Keratinocyte (primary cell): ENCODE data around the gene CXCL13. TPM values are rescaled to one million over a fixed set of nuclear protein-coding genes. Genes with fewer than 3 reads are reported as not detected.

ENCODE experiments used
- DNase-seq: peaks from one replicate; pipeline ENCODE4 v3.0.0-alpha.2; 2011; ENCODE audit warnings: low read depth, missing footprints, low spot score
- FAIRE-seq: peaks from 2 replicates; lab custom pipeline; 2011; peaks lifted over from hg19 to GRCh38; lab: Jason Lieb, UNC
- H2AFZ ChIP-seq: 2 replicates; pipeline ENCODE4 v1.6.0; 2012; ENCODE audit warnings: low read length, control low read depth, inconsistent platforms; ENCODE audit not compliant: control insufficient read depth
- H3K27ac ChIP-seq: 2 replicates; pipeline ENCODE4 v1.5.1; 2011; ENCODE audit warnings: low read length; ENCODE audit not compliant: control insufficient read depth, insufficient read depth
- H3K27me3 ChIP-seq: 3 replicates; pipeline ENCODE4 v1.6.0; 2011; ENCODE audit warnings: low read length; ENCODE audit not compliant: control insufficient read depth, insufficient read depth; ENCODE audit errors: extremely low read depth
- H3K36me3 ChIP-seq, 2 experiments: 2 replicates in 1 of 2; 3 replicates in 1 of 2; pipeline ENCODE4 v1.5.1; 2011; ENCODE audit warnings: low read length in 2 of 2, mild to moderate bottlenecking in 1 of 2; ENCODE audit not compliant: control insufficient read depth in 2 of 2, insufficient read depth in 2 of 2; ENCODE audit errors: extremely low read depth in 1 of 2
- H3K4me1 ChIP-seq: 3 replicates; pipeline ENCODE4 v1.5.1; 2011; ENCODE audit warnings: low read length; ENCODE audit not compliant: control insufficient read depth, insufficient read depth; ENCODE audit errors: extremely low read depth
- H3K4me2 ChIP-seq: 3 replicates; pipeline ENCODE4 v1.6.0; 2011; ENCODE audit warnings: low read depth, low read length; ENCODE audit not compliant: control insufficient read depth, insufficient read depth; ENCODE audit errors: extremely low read depth
- H3K4me3 ChIP-seq, 3 experiments: fragments of 200-600 bp in 1 of 3; sonication (generic) in 1 of 3; 2 replicates in 2 of 3; 3 replicates in 1 of 3; pipeline ENCODE4 v1.5.1; 2011 to 2016; ENCODE audit warnings: low read length in 3 of 3, mild to moderate bottlenecking in 3 of 3, control low read depth in 2 of 3, inconsistent platforms in 1 of 3, low read depth in 1 of 3, mixed read lengths in 1 of 3, mixed run types in 1 of 3, moderate library complexity in 1 of 3; ENCODE audit not compliant: control insufficient read depth in 2 of 3, insufficient read depth in 2 of 3; ENCODE audit errors: extremely low read depth in 1 of 3
- H3K79me2 ChIP-seq: 2 replicates; pipeline ENCODE4 v1.6.0; 2012; ENCODE audit warnings: low read length; ENCODE audit not compliant: control insufficient read depth, insufficient read depth
- H3K9ac ChIP-seq: 3 replicates; pipeline ENCODE4 v1.6.0; 2011; ENCODE audit warnings: low read length; ENCODE audit not compliant: control insufficient read depth, insufficient read depth; ENCODE audit errors: extremely low read depth
- H3K9me1 ChIP-seq: 3 replicates; pipeline ENCODE4 v1.6.0; 2011; ENCODE audit warnings: low read length; ENCODE audit not compliant: control insufficient read depth, insufficient read depth; ENCODE audit errors: extremely low read depth
- H3K9me3 ChIP-seq: 2 replicates; pipeline ENCODE4 v1.5.1; 2012; ENCODE audit warnings: low read depth, low read length; ENCODE audit not compliant: control insufficient read depth
- H4K20me1 ChIP-seq: 3 replicates; pipeline ENCODE4 v1.6.0; 2011; ENCODE audit warnings: low read length; ENCODE audit not compliant: control insufficient read depth, insufficient read depth; ENCODE audit errors: extremely low read depth
- CTCF ChIP-seq, 3 experiments: IDR thresholded peaks in 1 of 3; conservative IDR thresholded peaks in 1 of 3; optimal IDR thresholded peaks in 1 of 3; 2 replicates in 2 of 3; 3 replicates in 1 of 3; pipeline versions ENCODE3 to v1.5.1; 2011; ENCODE audit warnings: low read length in 3 of 3, mild to moderate bottlenecking in 3 of 3, moderate library complexity in 2 of 3, control low read depth in 1 of 3, inconsistent platforms in 1 of 3; ENCODE audit not compliant: insufficient read depth in 2 of 3; ENCODE audit errors: extremely low read depth in 1 of 3
- EZH2 ChIP-seq: IDR thresholded peaks from one replicate; pipeline ENCODE4 v1.6.1; 2012; ENCODE audit warnings: inconsistent platforms, mild to moderate bottlenecking, low read length, moderate library complexity
- dilution Hi-C: fragments of 300-500 bp; cut with MboI; formaldehyde crosslinking; loops from one replicate; pipeline ENCODE4 v1.7.0; 2020; ENCODE audit warnings: low sequenced_read_pairs; ENCODE audit not compliant: extremely low pct_ligation_motif_present
- polyA plus RNA-seq, 5 experiments: library from polyadenylated mRNA; depleted of rRNA in 3 of 5; stranded (reverse) in 3 of 5; stranded (forward) in 1 of 5; unstranded in 1 of 5; fragments of >200 nt; gene quantifications; 1 replicate in 1 of 5; 2 replicates in 3 of 5; 3 replicates in 1 of 5; pipeline versions ENCODE4 v1.2.1 to v1.2.3, GENCODE V29; 2011 to 2012; ENCODE audit warnings: missing spikeins in 2 of 5, low read depth in 1 of 5, low replicate concordance in 1 of 5

The CXCL13 gene
- polyA plus RNA-seq, 1 donor (not counting 4 experiments of a cell fraction or from before 2014, with no cell fraction given), result not detected

GRCh38 chr4:77623091-77623490, 17.5 kb downstream of the CXCL13 start:
- dilution Hi-C loops, result no loop called here
- no peaks in the 10 kb centered on the region for H3K79me2 ChIP-seq
- no peaks in the 10 kb centered on the region for H4K20me1 ChIP-seq
- no peak for FAIRE-seq
- no peak overlapping the region for H3K4me2 ChIP-seq
- no peaks in the 10 kb centered on the region for H3K9me3 ChIP-seq
- H3K27ac ChIP-seq, result no peak overlapping the region
- H2AFZ ChIP-seq, result no peak overlapping the region
- H3K9ac ChIP-seq, result no peak overlapping the region
- no peaks in the 10 kb centered on the region for H3K36me3 ChIP-seq
- peaks cover 7% of the 10 kb centered on the region for H3K27me3 ChIP-seq
- no peaks in the 10 kb centered on the region for H3K9me1 ChIP-seq
- H3K4me3 ChIP-seq, result no peak overlapping the region
- TF ChIP-seq CTCF (optimal IDR thresholded peaks at IDR 0.05 in 1 of 3, IDR thresholded peaks at IDR 0.05 in 1 of 3, conservative IDR thresholded peaks at IDR 0.05 in 1 of 3; ENCODE audit: extremely low read depth in 1 of 3, insufficient read depth in 2 of 3, low read length in 3 of 3) (no peak), EZH2 (no peak)
- H3K4me1 ChIP-seq, result peaks cover 4% of the 10 kb centered on the region
- no peak for DNase-seq

DNA sequence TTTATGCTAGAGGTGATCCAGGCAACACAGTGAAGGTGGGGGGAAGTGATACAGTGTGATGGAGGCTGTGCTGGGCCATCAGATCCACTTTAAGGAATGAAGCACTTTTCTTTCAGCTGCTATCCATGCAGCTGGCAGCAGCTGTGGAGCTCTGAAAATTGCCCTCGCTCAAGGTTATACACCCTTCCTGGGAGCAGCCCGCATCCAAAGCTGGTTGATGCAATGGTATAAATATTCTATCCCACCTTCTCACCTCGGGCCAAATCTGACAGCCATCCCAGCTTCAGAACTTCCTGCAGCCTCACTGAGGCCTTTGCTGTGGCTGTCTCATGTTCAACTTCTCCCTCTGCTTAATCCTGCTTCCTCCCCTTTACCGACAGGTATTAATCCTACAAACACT, 18.6 kb downstream of the CXCL13 start:
- dilution Hi-C loops, result no loop called here
- no peaks in the 10 kb centered on the region for H3K79me2 ChIP-seq
- no peak for FAIRE-seq

More for the DNA sequence above, 18.6 kb downstream of the CXCL13 start:
- Histone ChIP-seq H3K9me3 (no peaks in the 10 kb centered on the region), H3K9me1 (no peaks in the 10 kb centered on the region), H3K4me1 (peaks cover 4% of the 10 kb centered on the region), H3K9ac (no peak overlapping the region), H4K20me1 (no peaks in the 10 kb centered on the region), H3K4me3 (no peak overlapping the region), H3K36me3 (no peaks in the 10 kb centered on the region), H3K27me3 (peaks cover 7% of the 10 kb centered on the region), H2AFZ (no peak overlapping the region), H3K4me2 (no peak overlapping the region), H3K27ac (no peak overlapping the region)
- no peak for TF ChIP-seq CTCF (optimal IDR thresholded peaks at IDR 0.05 in 1 of 3, IDR thresholded peaks at IDR 0.05 in 1 of 3, conservative IDR thresholded peaks at IDR 0.05 in 1 of 3; ENCODE audit: extremely low read depth in 1 of 3, insufficient read depth in 2 of 3, low read length in 3 of 3)
- no peak for TF ChIP-seq EZH2
- no peak for DNase-seq
